MCF 10A (cell line): ENCODE data around the gene FAM124B. TPM values are rescaled to one million over a fixed set of nuclear protein-coding genes. Genes with fewer than 3 reads are reported as not detected.

ENCODE experiments used
- BruUV-seq: library from RNA; stranded (reverse); fragments of 400-500 nt; replicated peaks from 2 replicates; lab custom pipeline; 2021; lab: Mats Ljungman, UMichigan
- CTCF ChIA-PET: fragments of 300-600 bp; sonication (Branson Sonifier 250); formaldehyde crosslinking; extraction: SDS; loops from one replicate; lab custom pipeline; 2021; ENCODE audit warnings: antibody characterized with exemption, inconsistent platforms; lab: Yijun Ruan, JAX
- POLR2A ChIA-PET: fragments of 300-600, 350-650 bp; sonication (Branson Sonifier 250); formaldehyde crosslinking; extraction: SDS; loops from one replicate; lab custom pipeline; 2020; ENCODE audit warnings: antibody characterized with exemption, inconsistent platforms; lab: Yijun Ruan, JAX
- DNase-seq: peaks from one replicate; pipeline ENCODE4 v3.0.0-alpha.2; 2018; ENCODE audit not compliant: unreplicated experiment
- H3K27ac Mint-ChIP-seq: one replicate; pipeline ENCODE4 v1.8.0; 2022; ENCODE audit warnings: mild to moderate bottlenecking, low read depth, mixed read lengths; ENCODE audit not compliant: unreplicated experiment
- H3K27me3 Mint-ChIP-seq: one replicate; pipeline ENCODE4 v1.8.0; 2022; ENCODE audit warnings: mixed read lengths; ENCODE audit not compliant: insufficient read depth, unreplicated experiment
- H3K36me3 Mint-ChIP-seq: one replicate; pipeline ENCODE4 v1.8.0; 2022; ENCODE audit warnings: mild to moderate bottlenecking, moderate library complexity, mixed read lengths; ENCODE audit not compliant: insufficient read depth, unreplicated experiment
- H3K4me1 Mint-ChIP-seq: one replicate; pipeline ENCODE4 v1.8.0; 2022; ENCODE audit warnings: mixed read lengths; ENCODE audit not compliant: insufficient read depth, unreplicated experiment
- H3K4me3 Mint-ChIP-seq: one replicate; pipeline ENCODE4 v1.8.0; 2022; ENCODE audit warnings: mild to moderate bottlenecking, moderate library complexity, mixed read lengths; ENCODE audit not compliant: unreplicated experiment
- H3K9me3 Mint-ChIP-seq: one replicate; pipeline ENCODE4 v1.8.0; 2022; ENCODE audit warnings: mixed read lengths; ENCODE audit not compliant: unreplicated experiment
- intact Hi-C: fragments of 100-400 bp; cut with micrococcal nuclease; formaldehyde crosslinking; loops from 2 replicates; pipeline ENCODE4 v1.14.1; 2022
- total RNA-seq: library from RNA; stranded (reverse); gene quantifications from 2 replicates; pipeline ENCODE4 v1.2.3, GENCODE V29; 2022
- TF ChIP-seq, protein P1 (sequence below): fragments of 200-600 bp; IDR thresholded peaks from one replicate; pipeline ENCODE4 v1.8.0; 2022; ENCODE audit warnings: antibody characterized with exemption, mild to moderate bottlenecking; ENCODE audit not compliant: unreplicated experiment

FAM124B gene
- total RNA-seq, 1 experiment from 2014 or later = not detected

DNA sequence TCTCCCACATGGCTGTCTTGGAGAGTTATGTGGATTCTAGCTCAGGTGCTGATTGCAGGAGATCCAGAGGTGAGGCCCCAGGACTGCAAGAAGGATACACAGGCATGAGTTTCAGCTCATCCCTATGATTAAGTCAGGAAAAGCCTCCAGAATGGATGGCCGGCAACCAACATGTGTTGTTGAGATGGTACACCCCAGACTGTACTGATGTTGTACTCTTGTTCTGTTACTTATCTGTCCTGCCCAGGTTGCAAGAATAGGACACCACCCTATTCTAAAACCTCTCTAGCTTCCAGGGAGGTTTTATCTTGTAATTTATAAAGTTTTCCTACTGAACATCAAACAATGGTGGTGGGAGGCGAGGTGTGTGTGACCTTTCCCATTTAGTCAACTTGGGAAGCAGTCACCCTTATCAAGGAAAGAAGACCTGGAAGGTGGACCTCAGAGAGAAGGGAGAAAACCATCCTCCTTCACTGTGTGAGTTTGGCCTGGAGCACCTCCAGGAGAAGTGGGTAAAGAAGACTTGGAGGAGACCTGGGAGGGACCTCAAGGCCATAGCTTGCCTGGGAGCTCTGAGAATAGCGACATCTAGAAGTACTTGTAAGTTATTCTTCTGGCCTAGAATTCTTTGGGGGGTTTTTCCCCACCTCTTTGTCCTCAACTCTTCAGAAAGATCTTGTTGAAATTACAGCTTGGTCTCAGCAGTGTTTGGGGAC is 8.6 kb downstream of the FAM124B start:
- DNase-seq = no peak
- H3K9me3 Mint-ChIP-seq = no peaks in the 10 kb centered on the region
- TF ChIP-seq, protein P1, sequence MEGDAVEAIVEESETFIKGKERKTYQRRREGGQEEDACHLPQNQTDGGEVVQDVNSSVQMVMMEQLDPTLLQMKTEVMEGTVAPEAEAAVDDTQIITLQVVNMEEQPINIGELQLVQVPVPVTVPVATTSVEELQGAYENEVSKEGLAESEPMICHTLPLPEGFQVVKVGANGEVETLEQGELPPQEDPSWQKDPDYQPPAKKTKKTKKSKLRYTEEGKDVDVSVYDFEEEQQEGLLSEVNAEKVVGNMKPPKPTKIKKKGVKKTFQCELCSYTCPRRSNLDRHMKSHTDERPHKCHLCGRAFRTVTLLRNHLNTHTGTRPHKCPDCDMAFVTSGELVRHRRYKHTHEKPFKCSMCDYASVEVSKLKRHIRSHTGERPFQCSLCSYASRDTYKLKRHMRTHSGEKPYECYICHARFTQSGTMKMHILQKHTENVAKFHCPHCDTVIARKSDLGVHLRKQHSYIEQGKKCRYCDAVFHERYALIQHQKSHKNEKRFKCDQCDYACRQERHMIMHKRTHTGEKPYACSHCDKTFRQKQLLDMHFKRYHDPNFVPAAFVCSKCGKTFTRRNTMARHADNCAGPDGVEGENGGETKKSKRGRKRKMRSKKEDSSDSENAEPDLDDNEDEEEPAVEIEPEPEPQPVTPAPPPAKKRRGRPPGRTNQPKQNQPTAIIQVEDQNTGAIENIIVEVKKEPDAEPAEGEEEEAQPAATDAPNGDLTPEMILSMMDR = no peak
- no peak overlapping the region for H3K27ac Mint-ChIP-seq
- CTCF ChIA-PET = interaction anchor here (0.6 to 1.2 kb wide), 6 partner anchors 8 to 1475 kb away, joined by 3 to 4 read pairs (median 3); partner anchors contain the start of gene FAM124B
- no peaks in the 10 kb centered on the region for H3K4me1 Mint-ChIP-seq
- no peaks in the 10 kb centered on the region for H3K36me3 Mint-ChIP-seq
- intact Hi-C loops = no loop called here
- no peak overlapping the region for H3K4me3 Mint-ChIP-seq
- POLR2A ChIA-PET = no interaction called here
- no peaks in the 10 kb centered on the region for H3K27me3 Mint-ChIP-seq
- no TSS peak for BruUV-seq

DNA sequence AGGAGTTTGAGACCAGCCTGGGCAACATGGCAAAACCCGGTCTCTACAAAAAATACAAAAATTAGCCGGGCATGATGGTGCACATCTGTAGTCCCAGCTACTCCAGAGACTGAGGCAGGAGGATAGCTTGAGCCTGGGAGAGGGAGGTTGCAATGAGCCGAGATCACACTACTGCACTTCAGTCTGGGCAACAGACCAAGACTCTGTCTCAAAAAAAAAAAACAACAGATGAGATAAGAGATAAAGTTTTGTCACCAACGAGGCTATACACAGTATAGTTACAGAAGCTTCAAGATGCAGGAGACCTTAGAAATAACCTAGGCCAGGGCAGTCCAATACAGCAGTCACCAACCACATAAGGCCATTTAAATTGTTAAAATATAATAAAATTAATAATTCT is 9.4 kb downstream of the FAM124B start:
- Mint-ChIP-seq H3K36me3 (no peaks in the 10 kb centered on the region), H3K27ac (no peak overlapping the region), H3K27me3 (no peaks in the 10 kb centered on the region), H3K4me3 (no peak overlapping the region), H3K4me1 (no peaks in the 10 kb centered on the region), H3K9me3 (no peaks in the 10 kb centered on the region)
- ChIA-PET POLR2A (interaction anchor here (0.7 kb wide), 1 partner anchor 362 kb away, joined by 3 read pairs; no protein-coding TSS in a partner anchor), CTCF (interaction anchor here (0.6 to 1.2 kb wide), 4 partner anchors 10 to 1476 kb away, joined by 3 to 4 read pairs (median 3); no protein-coding TSS in a partner anchor)
- DNase-seq = no peak
- TF ChIP-seq, protein P1 = no peak
- intact Hi-C loops = no loop called here
- no TSS peak for BruUV-seq

DNA sequence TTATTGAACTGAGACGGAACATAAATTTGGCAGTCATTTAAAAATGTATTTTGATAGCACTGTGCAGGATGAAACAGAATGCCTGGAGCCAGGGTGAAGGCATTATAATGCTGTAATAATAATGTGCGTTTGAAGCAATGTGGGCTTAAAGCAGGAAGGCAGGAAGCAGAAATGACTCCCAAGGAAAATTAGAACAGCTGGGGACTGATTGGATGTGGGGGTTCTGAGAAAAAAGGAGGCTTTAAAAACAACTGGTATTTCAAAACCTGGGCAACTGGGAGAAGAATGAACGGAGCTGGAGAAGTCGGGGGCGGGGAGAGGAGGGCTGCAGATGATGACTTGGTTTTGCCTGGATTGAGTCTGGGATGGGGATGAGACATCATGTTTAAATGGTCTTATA is 12.6 kb downstream of the FAM124B start:
- intact Hi-C loops = no loop called here
- no peaks in the 10 kb centered on the region for H3K27me3 Mint-ChIP-seq
- ChIA-PET POLR2A (no interaction called here), CTCF (interaction anchor here (0.7 kb wide), 1 partner anchor 419 kb away, joined by 3 read pairs; no protein-coding TSS in a partner anchor)
- no peaks in the 10 kb centered on the region for H3K9me3 Mint-ChIP-seq
- TF ChIP-seq, protein P1 = no peak
- H3K27ac Mint-ChIP-seq = no peak overlapping the region
- no TSS peak for BruUV-seq
- no peaks in the 10 kb centered on the region for H3K36me3 Mint-ChIP-seq
- no peak overlapping the region for H3K4me3 Mint-ChIP-seq
- H3K4me1 Mint-ChIP-seq = no peaks in the 10 kb centered on the region
- no peak for DNase-seq

DNA sequence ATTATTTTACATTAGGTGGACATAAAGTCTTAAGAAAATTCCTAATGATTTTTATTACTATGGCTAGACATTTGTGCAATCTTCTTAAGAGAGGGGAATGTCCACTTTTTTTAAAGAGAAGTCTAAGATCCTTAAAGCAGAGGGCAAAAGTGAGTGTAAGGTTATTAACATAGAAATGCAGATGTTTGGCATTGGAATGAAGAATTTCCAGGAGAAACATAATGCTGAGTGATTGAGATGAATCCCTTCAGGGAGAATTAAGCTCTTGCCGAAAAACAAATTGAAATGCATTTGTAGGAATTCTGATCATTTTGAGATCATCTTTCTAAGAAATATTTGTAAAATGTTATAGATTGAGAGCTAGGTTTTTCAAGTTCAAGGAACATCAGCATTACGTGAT is 15.0 kb downstream of the FAM124B start:
- TF ChIP-seq, protein P1 = no peak
- ChIA-PET CTCF (interaction anchor here (0.6 to 4.2 kb wide), 3 partner anchors 18 to 431 kb away, joined by 3 to 31 read pairs (median 3); no protein-coding TSS in a partner anchor), POLR2A (no interaction called here)
- no peaks in the 10 kb centered on the region for H3K27me3 Mint-ChIP-seq
- H3K36me3 Mint-ChIP-seq = no peaks in the 10 kb centered on the region
- no TSS peak for BruUV-seq
- no peak overlapping the region for H3K4me3 Mint-ChIP-seq
- H3K4me1 Mint-ChIP-seq = no peaks in the 10 kb centered on the region
- H3K9me3 Mint-ChIP-seq = no peaks in the 10 kb centered on the region
- H3K27ac Mint-ChIP-seq = no peak overlapping the region
- intact Hi-C loops = no loop called here
- DNase-seq = no peak
